NCI-H2227 treated with DMSO at 0.1 percent for 48 hours (cell line): ENCODE measurements around the gene PCDH1.

Experiments
- DNase-seq: peaks from one replicate; lab custom pipeline; 2025; lab: John Stamatoyannopoulos, UW

Gene PCDH1

GRCh38 chr5:141808857-141809256 lies 69.4 kb downstream of the PCDH1 start:
- DNase-seq = no peak

- no peak for DNase-seq
Measured at GRCh38 chr5:141807732-141808131, 70.5 kb downstream of the PCDH1 start.

- DNase-seq = no peak
Measured at GRCh38 chr5:141807329-141807728, 70.9 kb downstream of the PCDH1 start.

GRCh38 chr5:141806626-141807025 lies 71.6 kb downstream of the PCDH1 start:
- DNase-seq = no peak

- DNase-seq = no peak
Measured at GRCh38 chr5:141805874-141806595, 72.2 kb downstream of the PCDH1 start.

- no peak for DNase-seq
Measured at GRCh38 chr5:141804475-141804874, 73.7 kb downstream of the PCDH1 start.
